K562 (cell line): ENCODE data around the gene DNAH3. TPM values are rescaled to one million over a fixed set of nuclear protein-coding genes. Genes with fewer than 3 reads are reported as not detected.

Experiments used
- ATAC-seq: fragments of 200-7000 bp; cut with Tn5 transposase; 3 replicates; pipeline ENCODE4 v1.9.1; 2020; ENCODE audit warnings: moderate library complexity
- BruUV-seq: library from RNA; stranded (reverse); fragments of 400-500 nt; replicated peaks from 2 replicates; lab custom pipeline; 2021; lab: Mats Ljungman, UMichigan
- CTCF ChIA-PET: fragments of 300-600 bp; formaldehyde crosslinking; extraction: SDS; loops from one replicate; lab custom pipeline; 2021; ENCODE audit warnings: low intra/inter-chr PET ratio; lab: Yijun Ruan, JAX
- POLR2A ChIA-PET: fragments of 300-600, 350-650 bp; sonication (Branson Sonifier 250); formaldehyde crosslinking; extraction: SDS; loops from one replicate; lab custom pipeline; 2021; ENCODE audit warnings: antibody characterized with exemption, inconsistent platforms; lab: Yijun Ruan, JAX
- DNase-seq, 4 experiments: peaks; one replicate each; pipeline versions ENCODE4 v3.0.0 to v3.0.0-alpha.2; 2011 to 2018; ENCODE audit warnings: low spot score in 3 of 4, mixed read lengths in 3 of 4; ENCODE audit errors: extremely low read depth in 1 of 4
- FAIRE-seq: peaks from 2 replicates; lab custom pipeline; 2011; peaks lifted over from hg19 to GRCh38; lab: Jason Lieb, UNC
- H2AFZ ChIP-seq: 2 replicates; pipeline ENCODE4 v1.6.0; 2011; ENCODE audit warnings: low read depth, low read length, control low read depth, inconsistent platforms
- H3K27ac ChIP-seq: fragments of 200-600 bp; 3 replicates; pipeline ENCODE4 v1.8.0; 2011; ENCODE audit warnings: low read depth, mild to moderate bottlenecking, control low read depth, inconsistent platforms, low read length, moderate library complexity, mixed read lengths; ENCODE audit errors: extremely low read depth
- H3K27me3 ChIP-seq, 2 experiments: fragments of 300-600 bp in 1 of 2; 2 replicates in 1 of 2; 3 replicates in 1 of 2; pipeline versions ENCODE4 v1.6.0 to v1.8.0; 2011; ENCODE audit warnings: inconsistent platforms in 2 of 2, low read length in 2 of 2, mild to moderate bottlenecking in 1 of 2, mixed read lengths in 1 of 2, moderate library complexity in 1 of 2; ENCODE audit not compliant: control insufficient read depth in 2 of 2, insufficient read depth in 2 of 2
- H3K36me3 ChIP-seq: fragments of 300-600 bp; 3 replicates; pipeline ENCODE4 v1.8.0; 2011; ENCODE audit warnings: mild to moderate bottlenecking, low read length, inconsistent platforms; ENCODE audit not compliant: control insufficient read depth, insufficient read depth
- H3K4me1 ChIP-seq, 2 experiments: fragments of 200-600 bp in 1 of 2; replicated peaks in 1 of 2; 2 replicates in 1 of 2; 3 replicates in 1 of 2; pipeline versions ENCODE4 v1.5.1 to v1.8.0; 2011; ENCODE audit warnings: inconsistent platforms in 2 of 2, low read length in 2 of 2, mild to moderate bottlenecking in 1 of 2, mixed read lengths in 1 of 2, moderate library complexity in 1 of 2; ENCODE audit not compliant: control insufficient read depth in 2 of 2, insufficient read depth in 2 of 2
- H3K4me2 ChIP-seq: 2 replicates; pipeline ENCODE4 v1.6.1; 2011; ENCODE audit warnings: low read length, control low read depth, inconsistent platforms, mixed read lengths; ENCODE audit not compliant: insufficient read depth
- H3K4me3 ChIP-seq: fragments of 200-600 bp; sonication (generic), shearing (Covaris generic); 2 replicates; pipeline ENCODE4 v1.5.1; 2016; ENCODE audit warnings: control low read depth, inconsistent platforms
- H3K79me2 ChIP-seq: fragments of 200-600 bp; 3 replicates; pipeline ENCODE4 v1.8.0; 2011; ENCODE audit warnings: low read length, inconsistent platforms; ENCODE audit not compliant: control insufficient read depth, insufficient read depth
- H3K9ac ChIP-seq, 2 experiments: 2 replicates each; pipeline versions ENCODE4 v1.6.0 to v1.6.1; 2011; ENCODE audit warnings: low read depth in 2 of 2, low read length in 2 of 2, control low read depth in 1 of 2, inconsistent platforms in 1 of 2, mild to moderate bottlenecking in 1 of 2, mixed read lengths in 1 of 2; ENCODE audit not compliant: insufficient read depth in 1 of 2
- H3K9me1 ChIP-seq: one replicate; pipeline ENCODE4 v1.6.0; 2011; ENCODE audit warnings: inconsistent platforms, mild to moderate bottlenecking, low read length, moderate library complexity; ENCODE audit not compliant: control insufficient read depth, insufficient read depth
- H3K9me3 ChIP-seq: replicated peaks from 2 replicates; pipeline ENCODE4 v1.5.1; 2011; ENCODE audit warnings: low read depth, low read length, inconsistent platforms; ENCODE audit not compliant: control insufficient read depth, insufficient read depth
- H4K20me1 ChIP-seq: replicated peaks from 2 replicates; pipeline ENCODE4 v1.6.1; 2011; ENCODE audit warnings: low read length, inconsistent platforms, mixed read lengths; ENCODE audit not compliant: control insufficient read depth, insufficient read depth
- CBFA2T2 ChIP-seq: fragments of 450-650 bp; conservative IDR thresholded peaks from 2 replicates; pipeline ENCODE4 v1.6.1; 2017; ENCODE audit warnings: mild to moderate bottlenecking
- CBX5 ChIP-seq: IDR thresholded peaks from 2 replicates; pipeline ENCODE4 v1.6.1; 2014; ENCODE audit warnings: low read depth, borderline replicate concordance
- ETV5 ChIP-seq: sonication (generic); formaldehyde crosslinking; IDR thresholded peaks from 2 replicates; pipeline ENCODE4 v1.4.0; 2020; ENCODE audit warnings: low read depth, mild to moderate bottlenecking, missing genetic modification reagents
- MEF2A ChIP-seq: IDR thresholded peaks from 2 replicates; pipeline ENCODE4 v1.6.1; 2011; ENCODE audit warnings: low read depth, mild to moderate bottlenecking, low read length, moderate library complexity; ENCODE audit not compliant: control insufficient read depth
- ZNF212 ChIP-seq: fragments of 450-650 bp; formaldehyde crosslinking; IDR thresholded peaks from 2 replicates; pipeline ENCODE4 v1.4.0; 2020; ENCODE audit warnings: mild to moderate bottlenecking
- ZNF239 ChIP-seq: fragments of 250-450 bp; sonication (Bioruptor Pico); IDR thresholded peaks from 2 replicates; pipeline ENCODE4 v1.4.0; 2020; ENCODE audit warnings: mild to moderate bottlenecking
- ZNF586 ChIP-seq: fragments of 450-650 bp; formaldehyde crosslinking; conservative IDR thresholded peaks from 2 replicates; pipeline ENCODE4 v1.4.0; 2020; ENCODE audit warnings: mild to moderate bottlenecking, moderate library complexity
- WGBS: fragments of 100-300 bp; shearing (Covaris generic); methylation state at CpG from one replicate; pipeline ENCODE4 v1.1.6; 2016; ENCODE audit warnings: low coverage, mixed read lengths; ENCODE audit not compliant: insufficient coverage; ENCODE audit errors: missing lambda C conversion rate; 5-methylcytosine and 5-hydroxymethylcytosine counted together
- in situ Hi-C: fragments of 300-500 bp; cut with MboI; formaldehyde crosslinking; loops from 4 replicates; pipeline ENCODE4 v1.15.0; 2018; ENCODE audit warnings: inconsistent platforms, mixed read lengths
- intact Hi-C: fragments of 100-400 bp; cut with micrococcal nuclease; formaldehyde crosslinking; loops from 2 replicates; pipeline ENCODE4 v1.14.2; 2022
- polyA plus RNA-seq, 8 experiments: library from polyadenylated mRNA; depleted of rRNA in 4 of 8; stranded (reverse) in 5 of 8; unstranded in 3 of 8; fragments of >200 nt; fragmentation: Nextera tagmentation in 2 of 8; fragmentation: Illumina TruSeq in 1 of 8; extraction: Ambion mirVana in 2 of 8; extraction: Trizol in 1 of 8; gene quantifications; 2 replicates each; pipeline versions ENCODE4 v1.2.1 to v1.2.3, GENCODE V29; 2011 to 2014; ENCODE audit warnings: inconsistent platforms in 1 of 8, missing spikeins in 1 of 8
- total RNA-seq, 7 experiments: library from RNA; depleted of rRNA in 6 of 7; stranded (reverse); fragments of >200 nt in 6 of 7; fragmentation: Illumina TruSeq in 2 of 7; extraction: Trizol in 2 of 7; gene quantifications; 2 replicates each; pipeline versions ENCODE4 v1.2.1 to v1.2.3, GENCODE V29; 2011 to 2021; ENCODE audit warnings: low replicate concordance in 1 of 7
- TF ChIP-seq, protein P1 (sequence below): fragments of 450-650 bp; IDR thresholded peaks from 2 replicates; pipeline ENCODE4 v1.6.1; 2016; ENCODE audit warnings: low read depth, mild to moderate bottlenecking, moderate library complexity

DNAH3 gene
- total and polyA plus RNA-seq, 9 of the 15 experiments (the other 6 are each of a cell fraction or from before 2014, with no cell fraction given), result 0.32 to 0.84 (median 0.44) TPM

DNA sequence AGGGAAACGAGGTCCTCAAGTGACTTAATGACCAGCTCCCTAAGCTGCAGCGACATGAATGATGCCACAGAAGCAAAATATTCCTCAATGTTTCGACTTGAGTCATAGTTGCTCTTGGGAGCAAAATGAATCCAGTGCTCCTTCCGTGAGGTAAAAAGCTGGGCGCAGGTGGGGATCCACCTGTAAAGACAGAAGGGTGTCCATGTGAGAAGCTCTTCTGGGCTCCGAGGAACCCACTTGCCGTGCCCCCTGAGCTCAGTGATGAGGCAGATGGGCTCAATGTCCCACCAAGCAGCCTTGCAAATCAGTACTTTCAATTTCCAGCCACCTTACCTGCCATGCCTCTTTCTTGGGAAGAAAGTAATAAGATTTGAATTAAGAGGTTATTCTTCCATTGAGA, 25.5 kb downstream of the DNAH3 start:
- POLR2A ChIA-PET, result interaction anchor here (0.6 kb wide), 1 partner anchor 80 kb away, joined by 3 read pairs; no protein-coding TSS in a partner anchor
- H3K9me3 ChIP-seq, result no peaks in the 10 kb centered on the region
- H3K9me1 ChIP-seq, result no peaks in the 10 kb centered on the region
- H3K79me2 ChIP-seq, result no peaks in the 10 kb centered on the region
- TF ChIP-seq CBX5, result no peak
- TF ChIP-seq ZNF212, result no peak
- no peak for TF ChIP-seq CBFA2T2
- TF ChIP-seq MEF2A, result no peak
- no peak for TF ChIP-seq ZNF586
- TF ChIP-seq, protein P1, sequence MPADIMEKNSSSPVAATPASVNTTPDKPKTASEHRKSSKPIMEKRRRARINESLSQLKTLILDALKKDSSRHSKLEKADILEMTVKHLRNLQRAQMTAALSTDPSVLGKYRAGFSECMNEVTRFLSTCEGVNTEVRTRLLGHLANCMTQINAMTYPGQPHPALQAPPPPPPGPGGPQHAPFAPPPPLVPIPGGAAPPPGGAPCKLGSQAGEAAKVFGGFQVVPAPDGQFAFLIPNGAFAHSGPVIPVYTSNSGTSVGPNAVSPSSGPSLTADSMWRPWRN, result no peak
- no peak for TF ChIP-seq ZNF239
- no peak for TF ChIP-seq ETV5 (CRISPR knock-in tag)
- FAIRE-seq, result no peak
- H3K4me1 ChIP-seq, result no peaks in the 10 kb centered on the region; a peak in 1 of 5 replicates
- BruUV-seq, result no TSS peak
- CTCF ChIA-PET, result no interaction called here
- in situ Hi-C loops (no loop called here), intact Hi-C loops (no loop called here)
- no peaks in the 10 kb centered on the region for H3K36me3 ChIP-seq
- peaks cover 0 to 6% of the 10 kb centered on the region in 2 experiments; a peak in 2 of 5 replicates for H3K27me3 ChIP-seq
- H3K27ac ChIP-seq, result no peak overlapping the region
- no peak for ATAC-seq
- WGBS, result 34% methylated on average over 7 of the region's 7 CpGs
- H3K4me3 ChIP-seq, result no peak overlapping the region
- H3K4me2 ChIP-seq, result no peak overlapping the region
- no peak for DNase-seq
- no peak overlapping the region for H3K9ac ChIP-seq
- H2AFZ ChIP-seq, result no peak overlapping the region
- H4K20me1 ChIP-seq, result no peaks in the 10 kb centered on the region
